ENCODE measurements around the gene TMEM117.
"Not testable (repeated sequence)": the region's sequence is repeated elsewhere in the genome, so short reads cannot be mapped to it uniquely, and the experiment has no call there.

Gene TMEM117

DNA sequence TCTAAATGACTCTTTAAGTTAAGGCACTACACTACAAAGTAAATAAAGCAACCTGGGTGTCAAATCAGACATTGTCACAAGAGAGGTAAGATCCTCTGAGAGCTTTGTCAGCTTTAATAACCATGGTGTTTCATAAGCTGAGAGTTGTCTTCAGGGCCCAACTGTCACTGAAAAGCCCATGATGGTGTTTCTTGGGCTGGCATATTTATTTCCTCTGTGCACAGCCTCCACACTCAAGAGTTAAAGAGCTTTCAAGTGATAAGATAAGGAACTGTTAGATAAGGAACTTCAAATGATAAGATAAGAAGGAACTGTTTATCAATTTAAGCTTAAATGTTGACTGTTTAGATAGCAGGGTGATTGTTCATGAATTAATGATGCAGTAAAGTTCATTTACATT, 495.4 kb downstream of the TMEM117 start:
- DNase-seq = no peak

GRCh38 chr12:44334347-44334746, 498.5 kb downstream of the TMEM117 start:
- no peak for DNase-seq

DNA sequence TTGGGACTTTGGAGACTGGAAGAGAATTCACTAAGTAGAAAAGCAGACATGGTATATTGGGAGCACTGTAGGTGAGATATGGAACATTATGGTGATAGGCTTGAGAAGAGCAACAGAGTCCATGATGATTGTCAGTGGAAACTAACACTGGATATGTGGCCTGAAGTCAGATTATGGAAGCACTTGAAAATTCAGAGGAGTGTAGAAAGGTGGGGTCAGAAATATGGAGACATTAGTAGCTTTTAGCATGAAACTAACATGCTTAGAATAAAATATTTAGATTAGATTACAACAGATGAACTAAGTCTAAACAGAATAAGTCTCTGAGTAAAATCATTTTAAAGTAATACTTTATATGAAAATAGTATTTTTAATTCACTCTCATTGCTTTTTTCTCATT, 499.1 kb downstream of the TMEM117 start:
- no peak for DNase-seq

DNA sequence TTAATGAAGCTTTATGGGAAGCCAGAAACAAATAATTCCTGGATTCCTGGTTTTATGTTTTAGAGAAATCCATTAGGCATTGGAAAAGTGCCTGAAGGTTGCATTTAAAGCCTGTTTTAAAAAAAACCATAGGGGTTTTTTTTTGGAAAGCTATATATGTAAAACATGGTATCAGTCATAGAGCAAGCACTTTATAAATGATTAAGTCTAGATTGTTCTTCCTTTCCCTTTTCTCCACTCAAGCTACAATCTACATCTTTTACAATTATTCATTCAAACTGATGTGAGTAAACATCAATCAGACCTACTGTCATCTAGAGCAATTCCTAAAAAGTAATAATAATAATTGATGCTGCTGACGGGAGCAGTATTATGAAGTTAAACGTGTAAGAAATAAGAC, 500.7 kb downstream of the TMEM117 start:
- DNase-seq = no peak

- DNase-seq = no peak
These were observed 506.5 kb downstream of the TMEM117 start for GRCh38 chr12:44342371-44342770.

- no peak for DNase-seq
These were observed 511.3 kb downstream of the TMEM117 start for GRCh38 chr12:44347145-44347544.

GRCh38 chr12:44357494-44357893, 521.6 kb downstream of the TMEM117 start:
- no peak for DNase-seq

DNA sequence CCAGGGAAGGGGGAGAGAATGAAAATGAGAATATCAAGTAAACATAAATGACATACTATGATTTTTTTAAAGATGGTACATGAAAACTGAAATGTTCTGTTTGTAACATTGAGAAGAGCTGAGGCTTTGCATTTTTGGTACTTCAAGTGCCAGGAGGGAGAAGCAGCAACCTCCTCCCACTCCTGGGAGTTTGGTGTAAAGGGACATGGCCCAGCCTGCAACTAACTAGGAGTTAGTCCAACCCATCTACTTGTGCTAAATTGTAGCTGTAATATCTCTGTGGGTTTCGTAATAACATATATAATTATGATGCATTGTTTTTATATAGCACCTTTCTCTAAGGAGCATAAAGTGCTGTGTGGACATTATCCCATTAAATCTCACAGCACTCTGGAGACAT, 522.8 kb downstream of the TMEM117 start:
- no peak for DNase-seq

DNA sequence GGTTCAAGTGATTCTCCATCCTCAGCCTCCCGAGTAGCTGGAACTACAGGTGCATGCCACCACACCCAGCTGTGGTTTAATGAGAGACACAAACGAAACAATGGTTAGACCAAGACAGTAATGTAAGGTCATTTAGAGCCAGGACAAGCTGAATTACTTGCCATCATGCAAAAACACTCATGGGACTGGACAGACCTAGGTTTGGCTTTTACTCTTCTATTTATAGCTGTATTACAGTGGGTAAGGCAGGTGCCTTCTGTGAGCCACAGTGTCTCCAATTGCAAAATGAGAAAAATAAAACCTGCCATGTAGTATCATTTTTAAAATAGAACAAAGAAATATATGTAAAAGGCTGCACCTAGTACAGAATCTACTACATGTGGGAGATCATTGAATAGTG, 527.1 kb downstream of the TMEM117 start:
- DNase-seq = no peak

- DNase-seq = no peak
These were observed 531.3 kb downstream of the TMEM117 start for GRCh38 chr12:44367136-44367535.

- DNase-seq = no peak
These were observed 532.0 kb downstream of the TMEM117 start for GRCh38 chr12:44367916-44368315.

DNA sequence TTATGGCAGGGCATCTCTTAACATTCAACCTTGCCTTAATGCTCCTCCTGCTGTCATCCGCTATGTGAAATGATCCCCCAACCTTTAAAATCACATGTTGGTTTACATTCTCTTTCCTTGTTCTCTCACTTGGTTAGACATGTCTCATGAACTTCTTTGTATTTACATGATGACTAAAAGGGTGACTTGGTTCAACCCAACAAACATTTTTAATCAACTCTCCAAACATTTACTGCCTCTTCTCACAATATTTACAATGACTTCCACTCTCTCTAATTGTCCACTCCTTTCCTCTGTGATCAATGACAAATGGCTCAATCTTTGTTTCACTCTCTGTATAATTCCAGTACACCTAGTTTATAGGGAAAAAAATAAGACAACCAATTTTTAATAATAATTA, 534.1 kb downstream of the TMEM117 start:
- DNase-seq = no peak

- no peak for DNase-seq
These were observed 535.1 kb downstream of the TMEM117 start for GRCh38 chr12:44370982-44371381.

GRCh38 chr12:44372259-44372658, 536.4 kb downstream of the TMEM117 start:
- no peak for DNase-seq

DNA sequence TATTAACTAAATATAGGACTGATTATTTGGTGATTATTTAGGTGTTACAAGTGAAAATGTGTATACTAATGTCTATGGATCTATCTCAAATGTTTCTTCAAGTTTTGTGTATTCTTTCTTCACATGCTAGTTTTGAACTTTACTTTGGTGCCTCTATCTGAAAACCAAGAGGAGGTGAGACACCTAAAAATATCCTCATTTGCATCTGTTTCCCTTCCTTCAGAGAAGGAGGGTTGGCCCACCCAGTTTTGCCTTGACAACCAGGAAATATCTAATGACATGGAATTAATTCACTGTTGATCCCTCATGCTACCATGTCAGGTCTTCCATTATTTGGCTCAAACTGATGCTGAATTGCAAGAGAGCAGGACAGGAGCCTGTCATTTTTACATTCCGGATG, 539.8 kb downstream of the TMEM117 start:
- DNase-seq = no peak

- DNase-seq = no peak
These were observed 541.7 kb downstream of the TMEM117 start for GRCh38 chr12:44377443-44378187.

GRCh38 chr12:44379113-44379512, 543.2 kb downstream of the TMEM117 start:
- DNase-seq = not testable (repeated sequence)

GRCh38 chr12:44379831-44380230, 544.0 kb downstream of the TMEM117 start:
- no peak for DNase-seq

GRCh38 chr12:44380861-44381260, 545.0 kb downstream of the TMEM117 start:
- DNase-seq = no peak

DNA sequence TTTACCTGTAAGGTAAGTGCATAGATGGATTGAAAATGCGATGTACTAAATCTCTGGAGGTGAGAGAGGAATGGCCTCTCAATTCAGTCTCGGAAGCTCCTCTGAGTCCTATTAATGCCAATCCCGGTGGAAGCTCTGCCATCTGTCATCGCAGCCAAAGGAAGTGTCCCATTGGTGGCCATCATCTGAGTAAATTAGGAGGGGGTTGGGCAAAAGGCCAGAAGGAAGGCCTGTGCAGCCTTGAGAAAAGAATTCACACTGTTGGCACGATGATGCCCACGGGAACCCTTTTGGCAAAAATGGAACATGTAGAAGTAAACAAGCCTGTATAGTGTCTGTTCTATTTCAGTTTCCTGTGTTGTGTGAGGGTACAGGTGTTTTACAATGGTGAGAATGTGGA, 545.5 kb downstream of the TMEM117 start:
- DNase-seq = no peak

DNA sequence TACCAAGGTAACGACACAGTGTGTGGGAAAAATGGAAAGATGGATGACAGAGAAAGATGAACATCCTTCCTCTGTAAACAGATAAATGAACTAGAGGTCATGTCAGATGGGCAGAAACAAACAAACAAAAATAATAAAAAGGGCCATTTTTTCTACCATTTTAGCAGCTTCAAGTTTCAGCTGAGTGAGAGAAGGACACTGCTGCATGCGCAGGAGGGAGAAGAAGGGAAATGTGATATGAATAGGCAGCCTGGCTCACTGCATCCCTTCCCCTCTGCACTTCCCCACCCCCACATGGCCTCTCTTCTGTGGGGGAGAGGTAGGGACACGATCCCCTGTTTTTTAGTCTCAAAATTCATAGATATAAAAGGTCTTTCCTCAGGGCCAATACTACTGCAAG, 548.3 kb downstream of the TMEM117 start:
- no peak for DNase-seq

- DNase-seq = no peak
These were observed 550.1 kb downstream of the TMEM117 start for GRCh38 chr12:44385964-44386363.

GRCh38 chr12:44387581-44387980, 551.7 kb downstream of the TMEM117 start:
- no peak for DNase-seq

GRCh38 chr12:44389038-44389437, 553.2 kb downstream of the TMEM117 start:
- no peak for DNase-seq

GRCh38 chr12:44389896-44390295, 554.0 kb downstream of the TMEM117 start:
- DNase-seq = no peak
